ENCODE results near the gene PKP4. TPM values are rescaled to one million over a fixed set of nuclear protein-coding genes. Genes with fewer than 3 reads are reported as not detected.
A peak's percentile ranks its signal among the peaks of the same experiment; 100 is the strongest.

PKP4 gene
- total RNA-seq, 1 donor from 2014 or later, result 41.6 TPM

DNA sequence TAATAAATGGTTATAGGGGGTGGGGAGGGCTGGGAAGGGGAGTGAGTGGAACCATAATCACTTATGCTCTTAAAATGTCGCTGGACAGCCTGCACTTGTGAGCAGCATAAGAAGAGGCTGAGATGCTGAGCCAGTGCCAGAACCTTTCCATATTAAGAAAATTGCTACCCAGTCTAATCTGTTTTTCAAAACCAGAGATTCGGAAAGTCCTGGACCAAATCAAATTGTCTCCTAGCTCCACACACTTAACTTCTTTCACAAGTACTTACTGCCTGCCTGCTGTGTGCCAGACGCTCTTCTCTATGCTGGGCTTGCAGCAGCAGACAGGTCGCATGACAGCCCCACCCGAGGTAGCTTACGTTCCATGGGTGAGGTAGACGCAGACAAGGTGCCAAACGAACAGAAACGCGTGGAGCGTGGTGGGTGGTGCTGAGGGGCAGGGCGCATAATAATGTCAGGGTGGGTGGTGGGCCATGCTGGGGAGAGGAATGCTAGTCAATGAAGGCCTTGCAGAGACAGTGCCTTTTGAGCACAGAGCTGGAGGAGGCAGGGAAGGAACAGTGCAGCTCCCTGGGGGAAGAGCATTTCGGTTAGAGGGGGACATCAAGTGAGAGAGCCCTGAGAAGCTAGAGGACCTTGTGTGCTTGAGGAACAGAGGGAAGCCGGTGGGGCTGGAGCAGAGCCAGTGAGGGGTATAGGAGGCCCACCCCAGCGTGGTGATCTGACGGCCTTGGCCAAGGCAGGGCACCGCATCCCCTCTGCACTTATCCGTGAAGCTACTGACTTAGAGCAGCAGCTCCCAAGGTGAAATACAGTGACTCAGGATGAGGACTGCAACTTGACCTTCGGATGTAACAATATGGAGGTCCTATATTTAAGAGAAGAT, 214.9 kb downstream of the PKP4 start:
- no peak overlapping the region for H3K4me3 ChIP-seq (ENCODE audit: low read depth, low read length)
- H3K27me3 ChIP-seq (ENCODE audit: control insufficient read depth, insufficient read depth, low read length), result no peaks in the 10 kb centered on the region
- TF ChIP-seq, protein P1, sequence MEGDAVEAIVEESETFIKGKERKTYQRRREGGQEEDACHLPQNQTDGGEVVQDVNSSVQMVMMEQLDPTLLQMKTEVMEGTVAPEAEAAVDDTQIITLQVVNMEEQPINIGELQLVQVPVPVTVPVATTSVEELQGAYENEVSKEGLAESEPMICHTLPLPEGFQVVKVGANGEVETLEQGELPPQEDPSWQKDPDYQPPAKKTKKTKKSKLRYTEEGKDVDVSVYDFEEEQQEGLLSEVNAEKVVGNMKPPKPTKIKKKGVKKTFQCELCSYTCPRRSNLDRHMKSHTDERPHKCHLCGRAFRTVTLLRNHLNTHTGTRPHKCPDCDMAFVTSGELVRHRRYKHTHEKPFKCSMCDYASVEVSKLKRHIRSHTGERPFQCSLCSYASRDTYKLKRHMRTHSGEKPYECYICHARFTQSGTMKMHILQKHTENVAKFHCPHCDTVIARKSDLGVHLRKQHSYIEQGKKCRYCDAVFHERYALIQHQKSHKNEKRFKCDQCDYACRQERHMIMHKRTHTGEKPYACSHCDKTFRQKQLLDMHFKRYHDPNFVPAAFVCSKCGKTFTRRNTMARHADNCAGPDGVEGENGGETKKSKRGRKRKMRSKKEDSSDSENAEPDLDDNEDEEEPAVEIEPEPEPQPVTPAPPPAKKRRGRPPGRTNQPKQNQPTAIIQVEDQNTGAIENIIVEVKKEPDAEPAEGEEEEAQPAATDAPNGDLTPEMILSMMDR (IDR thresholded peaks at IDR 0.05; ENCODE audit: insufficient read depth, low read length, severe bottlenecking), result no peak
- DNase-seq (ENCODE audit: low read depth), result no peak
- FAIRE-seq, result no peak
- H3K36me3 ChIP-seq (ENCODE audit: control insufficient read depth, insufficient read depth, low read length), result peaks cover 16% of the 10 kb centered on the region

DNA sequence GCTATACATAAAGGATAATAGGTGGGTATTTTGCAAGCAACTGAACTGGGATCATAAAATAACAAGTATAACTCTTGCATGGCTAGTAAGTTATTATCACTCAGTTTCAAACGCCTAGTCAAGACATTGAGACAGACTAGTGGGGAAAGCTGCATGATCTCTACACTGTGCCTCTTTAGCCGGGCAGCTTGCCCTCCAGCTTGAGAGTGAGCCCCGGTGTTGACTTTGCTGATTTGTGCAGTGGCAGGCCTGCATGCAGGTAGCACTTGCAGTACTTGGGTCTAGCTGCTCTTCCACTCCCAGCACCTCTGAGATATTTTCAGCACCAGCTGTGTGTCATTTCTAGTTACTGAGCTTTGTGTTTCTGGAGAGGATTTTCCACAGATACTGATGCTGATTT, 219.5 kb downstream of the PKP4 start:
- FAIRE-seq, result peak; percentile 23
- H3K4me3 ChIP-seq (ENCODE audit: low read depth, low read length), result no peak overlapping the region
- DNase-seq (ENCODE audit: low read depth), result no peak
- peaks cover 16% of the 10 kb centered on the region for H3K36me3 ChIP-seq (ENCODE audit: control insufficient read depth, insufficient read depth, low read length)
- H3K27me3 ChIP-seq (ENCODE audit: control insufficient read depth, insufficient read depth, low read length), result no peaks in the 10 kb centered on the region
- TF ChIP-seq, protein P1 (IDR thresholded peaks at IDR 0.05; ENCODE audit: insufficient read depth, low read length, severe bottlenecking), result no peak

DNA sequence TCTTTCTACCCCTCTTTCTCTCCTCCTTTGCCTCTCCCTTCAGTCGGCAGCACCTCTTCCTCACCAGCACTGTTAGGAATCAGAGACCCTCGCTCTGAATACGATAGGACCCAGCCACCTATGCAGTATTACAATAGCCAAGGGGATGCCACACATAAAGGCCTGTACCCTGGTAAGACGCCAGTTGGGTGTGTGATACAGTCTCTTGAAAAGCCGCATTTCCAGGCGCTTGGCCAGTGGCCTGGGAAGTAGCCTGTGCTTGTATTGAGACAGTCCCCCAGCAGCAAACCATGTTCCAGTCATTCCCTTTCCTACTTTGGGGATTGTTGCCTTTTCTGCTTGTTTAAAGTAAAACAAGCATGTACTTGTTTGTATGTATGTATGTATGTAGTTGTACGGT, 219.9 kb downstream of the PKP4 start:
- Histone ChIP-seq H3K27me3 (ENCODE audit: control insufficient read depth, insufficient read depth, low read length) (no peaks in the 10 kb centered on the region), H3K36me3 (ENCODE audit: control insufficient read depth, insufficient read depth, low read length) (peaks cover 12% of the 10 kb centered on the region), H3K4me3 (ENCODE audit: low read depth, low read length) (no peak overlapping the region)
- DNase-seq (ENCODE audit: low read depth) (no peak), FAIRE-seq (no peak)
- TF ChIP-seq, protein P1 (IDR thresholded peaks at IDR 0.05; ENCODE audit: insufficient read depth, low read length, severe bottlenecking), result no peak

DNA sequence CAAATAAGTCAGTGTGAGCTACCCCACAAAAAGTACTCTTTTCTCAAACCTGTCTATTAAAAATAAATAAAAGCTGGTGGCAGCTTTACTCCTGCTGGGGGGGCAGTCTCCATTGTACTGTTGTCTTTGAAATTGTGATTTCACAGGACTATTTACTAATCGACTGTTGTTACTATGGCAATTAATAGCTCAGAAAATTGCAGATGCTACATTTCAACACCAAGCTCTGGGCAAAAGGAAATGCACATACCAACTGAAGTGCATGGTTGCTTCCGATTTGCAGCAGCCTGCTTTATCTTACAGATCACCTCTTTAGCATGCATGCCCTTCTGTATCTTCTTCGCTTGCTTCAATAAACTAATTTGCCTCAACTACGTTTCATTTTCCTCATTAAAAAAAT, 220.8 kb downstream of the PKP4 start:
- Histone ChIP-seq H3K27me3 (ENCODE audit: control insufficient read depth, insufficient read depth, low read length) (no peaks in the 10 kb centered on the region), H3K4me3 (ENCODE audit: low read depth, low read length) (no peak overlapping the region), H3K36me3 (ENCODE audit: control insufficient read depth, insufficient read depth, low read length) (peaks cover 12% of the 10 kb centered on the region)
- no peak for FAIRE-seq
- TF ChIP-seq, protein P1 (IDR thresholded peaks at IDR 0.05; ENCODE audit: insufficient read depth, low read length, severe bottlenecking), result no peak
- DNase-seq (ENCODE audit: low read depth), result no peak

DNA sequence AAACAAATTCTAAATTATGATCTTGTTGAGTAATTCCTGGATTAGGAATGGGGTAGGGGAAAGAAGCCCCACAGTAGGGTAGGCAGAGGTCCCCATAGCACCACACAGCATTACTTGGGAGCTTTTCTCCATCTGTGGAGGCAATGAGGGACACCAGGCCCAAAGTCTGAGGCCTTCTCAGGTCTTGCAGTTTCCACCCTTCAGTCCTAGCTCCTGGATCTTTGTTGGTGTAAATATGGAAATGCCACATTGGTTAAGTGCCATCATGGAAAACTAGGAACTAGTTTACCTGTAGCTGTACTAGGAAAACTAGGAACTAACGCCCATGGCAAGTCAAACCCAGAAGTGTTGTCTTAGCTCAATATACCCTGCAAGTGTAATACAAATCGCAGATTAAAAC, 225.1 kb downstream of the PKP4 start:
- Histone ChIP-seq H3K27me3 (ENCODE audit: control insufficient read depth, insufficient read depth, low read length) (no peaks in the 10 kb centered on the region), H3K4me3 (ENCODE audit: low read depth, low read length) (no peak overlapping the region), H3K36me3 (ENCODE audit: control insufficient read depth, insufficient read depth, low read length) (peaks cover 7% of the 10 kb centered on the region)
- TF ChIP-seq, protein P1 (IDR thresholded peaks at IDR 0.05; ENCODE audit: insufficient read depth, low read length, severe bottlenecking), result no peak
- DNase-seq (ENCODE audit: low read depth), result no peak
- no peak for FAIRE-seq

All from bronchial epithelial cell (primary cell).